ENCODE measurements around the gene CMIP. TPM values are rescaled to one million over a fixed set of nuclear protein-coding genes. Genes with fewer than 3 reads are reported as not detected.

CMIP gene
- total and polyA plus RNA-seq, 7 donors = 11.0 to 60.3 (median 20.4) TPM

GRCh38 chr16:81461243-81461642, 16.6 kb downstream of the CMIP start:
- H3K9me3 ChIP-seq = no peaks in the 10 kb centered on the region
- intact Hi-C loops (cut with DNase I) = no loop called here
- H3K27ac ChIP-seq = no peak overlapping the region
- H3K4me1 ChIP-seq = peaks cover 0 to 37% (median 19%) of the 10 kb centered on the region in 4 donors
- DNase-seq = no peak
- TF ChIP-seq POLR2A (IDR thresholded peaks at IDR 0.05) (no peak), CTCF (IDR thresholded peaks at IDR 0.05) (no peak), POLR2AphosphoS5 (IDR thresholded peaks at IDR 0.05) (no peak), EP300 (IDR thresholded peaks at IDR 0.05) (no peak)
- no peaks in the 10 kb centered on the region for H3K27me3 ChIP-seq
- WGBS, 2 donors = 91 to 98% methylated on average over 4 of the region's 4 CpGs
- H3K4me3 ChIP-seq = no peak overlapping the region
- H3K36me3 ChIP-seq = peaks cover 0 to 12% (median 2%) of the 10 kb centered on the region in 4 donors

- intact Hi-C loops (cut with DNase I) = no loop called here
- no peak overlapping the region for H3K27ac ChIP-seq
Observed at GRCh38 chr16:81461766-81462165, 17.2 kb downstream of the CMIP start.

GRCh38 chr16:81462683-81463082, 18.1 kb downstream of the CMIP start:
- WGBS, 2 donors = 70 to 90% methylated on average over 4 of the region's 4 CpGs
- intact Hi-C loops (cut with DNase I) = no loop called here
- TF ChIP-seq POLR2AphosphoS5 (IDR thresholded peaks at IDR 0.05) = no peak
- TF ChIP-seq CTCF (IDR thresholded peaks at IDR 0.05) = no peak
- no peak for TF ChIP-seq EP300 (IDR thresholded peaks at IDR 0.05)
- TF ChIP-seq POLR2A (IDR thresholded peaks at IDR 0.05) = no peak
- H3K4me1 ChIP-seq = peaks cover 0 to 34% (median 11%) of the 10 kb centered on the region in 4 donors
- DNase-seq = no peak
- H3K27me3 ChIP-seq = no peaks in the 10 kb centered on the region
- H3K27ac ChIP-seq = no peak overlapping the region
- no peak overlapping the region for H3K4me3 ChIP-seq
- H3K36me3 ChIP-seq = no peaks in the 10 kb centered on the region
- H3K9me3 ChIP-seq = no peaks in the 10 kb centered on the region

More at GRCh38 chr16:81461766-81462165, 17.2 kb downstream of the CMIP start:
- Histone ChIP-seq H3K9me3 (no peaks in the 10 kb centered on the region), H3K4me1 (peaks cover 0 to 40% (median 19%) of the 10 kb centered on the region in 4 donors), H3K36me3 (peaks cover 0 to 6% (median 0%) of the 10 kb centered on the region in 4 donors), H3K27me3 (no peaks in the 10 kb centered on the region), H3K4me3 (no peak overlapping the region)
- DNase-seq = no peak
- TF ChIP-seq CTCF (IDR thresholded peaks at IDR 0.05) (no peak), POLR2AphosphoS5 (IDR thresholded peaks at IDR 0.05) (no peak), POLR2A (IDR thresholded peaks at IDR 0.05) (no peak), EP300 (IDR thresholded peaks at IDR 0.05) (no peak)
- WGBS, 2 donors = 92 to 97% methylated on average over 4 of the region's 4 CpGs

GRCh38 chr16:81463296-81463890, 18.8 kb downstream of the CMIP start:
- peaks cover 0 to 28% (median 7%) of the 10 kb centered on the region in 4 donors for H3K4me1 ChIP-seq
- no peak overlapping the region for H3K27ac ChIP-seq

More at GRCh38 chr16:81463296-81463890, 18.8 kb downstream of the CMIP start:
- Histone ChIP-seq H3K9me3 (no peaks in the 10 kb centered on the region), H3K27me3 (no peaks in the 10 kb centered on the region), H3K4me3 (no peak overlapping the region), H3K36me3 (no peaks in the 10 kb centered on the region)
- WGBS, 2 donors = 86 to 89% methylated on average over 16 of the region's 16 CpGs
- TF ChIP-seq POLR2AphosphoS5 (IDR thresholded peaks at IDR 0.05) (no peak), EP300 (IDR thresholded peaks at IDR 0.05) (no peak), CTCF (IDR thresholded peaks at IDR 0.05) (no peak)
- no peak for DNase-seq
- intact Hi-C loops (cut with DNase I) = no loop called here

All from sigmoid colon (tissue), 7 donors.